OCI-LY1 (cell line): ENCODE data around the gene IL6R.

Experiments used
- H2AFZ ChIP-seq: fragments of 200-600 bp; sonication (generic), shearing (Covaris generic); 2 replicates; pipeline ENCODE4 v1.6.0; 2014; ENCODE audit warnings: antibody characterized with exemption, mild to moderate bottlenecking, low read length
- H3F3A ChIP-seq: fragments of 200-600 bp; sonication (generic), shearing (Covaris generic); 2 replicates; pipeline ENCODE4 v1.6.0; 2014; ENCODE audit warnings: mild to moderate bottlenecking, antibody characterized with exemption, low read length, moderate library complexity; ENCODE audit not compliant: insufficient read depth
- H3K27ac ChIP-seq: fragments of 200-600 bp; sonication (generic); 2 replicates; pipeline ENCODE4 v1.5.1; 2014; ENCODE audit warnings: low read length, mixed run types, mild to moderate bottlenecking, low read depth; ENCODE audit not compliant: poor library complexity, severe bottlenecking
- H3K27me3 ChIP-seq: fragments of 200-600 bp; sonication (generic); 2 replicates; pipeline ENCODE4 v1.6.0; 2014; ENCODE audit warnings: antibody characterized with exemption, mild to moderate bottlenecking, low read length, moderate library complexity; ENCODE audit not compliant: insufficient read depth
- H3K36me3 ChIP-seq: fragments of 200-600 bp; sonication (generic); 2 replicates; pipeline ENCODE4 v1.6.1; 2014; ENCODE audit warnings: mild to moderate bottlenecking, antibody characterized with exemption, low read length, moderate library complexity, mixed read lengths; ENCODE audit not compliant: insufficient read depth
- H3K4me1 ChIP-seq: fragments of 200-600 bp; sonication (generic); 2 replicates; pipeline ENCODE4 v1.5.1; 2014; ENCODE audit warnings: mild to moderate bottlenecking, low read length, moderate library complexity; ENCODE audit not compliant: insufficient read depth, severe bottlenecking
- H3K4me2 ChIP-seq: fragments of 200-600 bp; sonication (generic), shearing (Covaris generic); 2 replicates; pipeline ENCODE4 v1.6.1; 2014; ENCODE audit warnings: low read length
- H3K4me3 ChIP-seq: fragments of 200-600 bp; sonication (generic); 2 replicates; pipeline ENCODE4 v1.5.1; 2014; ENCODE audit warnings: low read length, low read depth, mild to moderate bottlenecking, mixed read lengths; ENCODE audit not compliant: poor library complexity, severe bottlenecking
- H3K79me2 ChIP-seq: fragments of 200-600 bp; shearing (Covaris generic); 2 replicates; pipeline ENCODE4 v1.6.1; 2016; ENCODE audit warnings: mixed run types, low read length, mixed read lengths; ENCODE audit not compliant: insufficient read depth
- H3K9ac ChIP-seq: fragments of 200-600 bp; sonication (generic), shearing (Covaris generic); 2 replicates; pipeline ENCODE4 v1.6.1; 2014; ENCODE audit warnings: mild to moderate bottlenecking, low read length, mixed read lengths
- H3K9me2 ChIP-seq: fragments of 200-600 bp; sonication (generic), shearing (Covaris generic); 2 replicates; pipeline ENCODE4 v1.6.1; 2014; ENCODE audit warnings: low read depth, mild to moderate bottlenecking, low read length, mixed read lengths
- H3K9me3 ChIP-seq: fragments of 200-600 bp; shearing (Covaris generic); 2 replicates; pipeline ENCODE4 v1.6.1; 2014; ENCODE audit warnings: low read length, mixed read lengths
- H4K20me1 ChIP-seq: fragments of 200-600 bp; sonication (generic), shearing (Covaris generic); 2 replicates; pipeline ENCODE4 v1.6.0; 2016; ENCODE audit warnings: mild to moderate bottlenecking, low read length; ENCODE audit not compliant: insufficient read depth
- EZH2 ChIP-seq: fragments of 200-600 bp; sonication (generic), shearing (Covaris generic); IDR thresholded peaks from 2 replicates; pipeline ENCODE4 v1.8.0; 2017; ENCODE audit warnings: borderline replicate concordance, mixed run types, mild to moderate bottlenecking, antibody characterized with exemption, low read length, moderate library complexity, mixed read lengths
- TF ChIP-seq, protein P1 (sequence below): fragments of 200-600 bp; sonication (generic), shearing (Covaris generic); IDR thresholded peaks from 2 replicates; pipeline ENCODE4 v1.5.1; 2017; ENCODE audit warnings: mild to moderate bottlenecking, antibody characterized with exemption, low read length, moderate library complexity, mixed read lengths

The IL6R gene

DNA sequence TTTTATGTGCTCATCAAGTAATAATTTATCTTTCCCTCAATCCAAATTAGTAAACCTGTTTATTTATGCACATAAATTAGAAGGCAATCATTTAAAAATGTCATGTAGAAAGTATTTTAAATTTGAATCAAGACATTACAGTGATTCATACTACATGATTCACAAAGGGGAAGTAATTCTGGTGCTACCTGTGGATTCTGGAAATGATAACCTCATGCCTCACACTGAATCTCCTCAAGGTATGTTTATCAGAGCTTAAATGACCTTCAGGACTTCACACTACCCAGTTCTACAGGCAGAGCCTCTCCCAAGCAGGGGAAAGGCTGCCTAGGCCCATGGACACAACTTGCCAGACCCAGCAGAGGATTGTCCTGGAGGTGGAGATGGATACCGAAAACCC is 71.6 kb downstream of the IL6R start:
- H3K9ac ChIP-seq = no peak overlapping the region
- no peak overlapping the region for H3K4me3 ChIP-seq
- no peak overlapping the region for H3K27ac ChIP-seq

DNA sequence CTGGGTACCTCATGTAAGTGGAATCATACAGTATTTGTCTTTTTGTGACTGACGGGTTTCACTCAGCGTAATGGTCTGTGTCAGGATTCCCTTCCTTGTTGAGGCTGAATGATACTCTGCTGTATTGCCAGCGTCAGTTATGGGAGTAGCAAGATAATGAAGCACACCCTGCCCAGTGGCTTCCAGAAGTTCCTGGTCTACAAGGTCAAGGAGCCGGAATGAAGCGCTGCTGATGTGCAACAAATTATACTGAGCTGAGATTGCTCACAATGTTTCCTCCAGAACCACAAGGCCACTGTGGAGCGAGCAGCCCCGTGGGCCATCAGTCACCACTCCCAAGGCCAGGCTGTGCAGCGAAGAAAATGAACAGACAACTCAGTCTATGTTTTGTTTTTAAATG is 72.9 kb downstream of the IL6R start:
- Histone ChIP-seq H3K27ac (no peak overlapping the region), H3F3A (no peaks in the 10 kb centered on the region), H3K9me2 (no peaks in the 10 kb centered on the region), H2AFZ (no peak overlapping the region), H3K27me3 (no peaks in the 10 kb centered on the region), H3K79me2 (no peaks in the 10 kb centered on the region), H3K9ac (no peak overlapping the region), H3K36me3 (no peaks in the 10 kb centered on the region), H4K20me1 (no peaks in the 10 kb centered on the region), H3K4me1 (no peaks in the 10 kb centered on the region), H3K4me3 (no peak overlapping the region), H3K9me3 (no peaks in the 10 kb centered on the region), H3K4me2 (no peak overlapping the region)
- TF ChIP-seq EZH2 = no peak
- TF ChIP-seq, protein P1, sequence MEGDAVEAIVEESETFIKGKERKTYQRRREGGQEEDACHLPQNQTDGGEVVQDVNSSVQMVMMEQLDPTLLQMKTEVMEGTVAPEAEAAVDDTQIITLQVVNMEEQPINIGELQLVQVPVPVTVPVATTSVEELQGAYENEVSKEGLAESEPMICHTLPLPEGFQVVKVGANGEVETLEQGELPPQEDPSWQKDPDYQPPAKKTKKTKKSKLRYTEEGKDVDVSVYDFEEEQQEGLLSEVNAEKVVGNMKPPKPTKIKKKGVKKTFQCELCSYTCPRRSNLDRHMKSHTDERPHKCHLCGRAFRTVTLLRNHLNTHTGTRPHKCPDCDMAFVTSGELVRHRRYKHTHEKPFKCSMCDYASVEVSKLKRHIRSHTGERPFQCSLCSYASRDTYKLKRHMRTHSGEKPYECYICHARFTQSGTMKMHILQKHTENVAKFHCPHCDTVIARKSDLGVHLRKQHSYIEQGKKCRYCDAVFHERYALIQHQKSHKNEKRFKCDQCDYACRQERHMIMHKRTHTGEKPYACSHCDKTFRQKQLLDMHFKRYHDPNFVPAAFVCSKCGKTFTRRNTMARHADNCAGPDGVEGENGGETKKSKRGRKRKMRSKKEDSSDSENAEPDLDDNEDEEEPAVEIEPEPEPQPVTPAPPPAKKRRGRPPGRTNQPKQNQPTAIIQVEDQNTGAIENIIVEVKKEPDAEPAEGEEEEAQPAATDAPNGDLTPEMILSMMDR = no peak

More for the DNA sequence above, 71.6 kb downstream of the IL6R start:
- Histone ChIP-seq H3K4me1 (no peaks in the 10 kb centered on the region), H3K36me3 (no peaks in the 10 kb centered on the region), H4K20me1 (no peaks in the 10 kb centered on the region), H3K79me2 (no peaks in the 10 kb centered on the region), H3K27me3 (no peaks in the 10 kb centered on the region; the same call in 1 of the 2 replicates), H3K9me2 (no peaks in the 10 kb centered on the region), H3K4me2 (no peak overlapping the region), H2AFZ (no peak overlapping the region), H3F3A (no peaks in the 10 kb centered on the region), H3K9me3 (no peaks in the 10 kb centered on the region)
- no peak for TF ChIP-seq EZH2
- TF ChIP-seq, protein P1 = no peak

DNA sequence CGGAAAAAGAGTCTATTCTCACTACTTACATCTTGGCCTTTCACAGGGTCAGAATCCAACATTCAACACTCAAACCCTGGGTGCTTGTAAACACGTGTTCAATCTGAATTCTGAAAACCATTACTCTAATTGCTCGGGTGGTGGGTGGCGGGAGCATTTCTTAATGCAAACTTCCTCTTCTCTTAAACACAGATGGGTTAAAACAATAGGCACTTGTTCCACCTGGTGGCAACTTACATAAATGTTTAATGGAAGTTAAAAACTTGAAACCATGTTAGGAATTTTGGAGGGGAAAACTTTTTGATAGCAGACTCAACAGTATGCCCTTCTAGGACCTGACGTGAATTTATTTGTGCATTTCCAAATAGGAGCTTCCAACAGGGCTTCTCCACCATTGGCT is 73.5 kb downstream of the IL6R start:
- Histone ChIP-seq H4K20me1 (no peaks in the 10 kb centered on the region), H3K9ac (no peak overlapping the region), H3K36me3 (no peaks in the 10 kb centered on the region), H3K27me3 (no peaks in the 10 kb centered on the region), H3K4me3 (no peak overlapping the region), H3K27ac (no peak overlapping the region), H3K79me2 (no peaks in the 10 kb centered on the region), H3K4me1 (no peaks in the 10 kb centered on the region), H3K9me3 (no peaks in the 10 kb centered on the region), H3F3A (no peaks in the 10 kb centered on the region), H3K9me2 (no peaks in the 10 kb centered on the region), H2AFZ (no peak overlapping the region), H3K4me2 (no peak overlapping the region)
- TF ChIP-seq, protein P1 = peak; percentile 33; the same call in 1 of the 2 replicates
- no peak for TF ChIP-seq EZH2
